NCI-H510A (cell line): Measurements from ENCODE around the gene DTHD1.

ENCODE experiments used
- DNase-seq: peaks from one replicate; lab custom pipeline; 2025; lab: John Stamatoyannopoulos, UW

DTHD1 gene

DNA sequence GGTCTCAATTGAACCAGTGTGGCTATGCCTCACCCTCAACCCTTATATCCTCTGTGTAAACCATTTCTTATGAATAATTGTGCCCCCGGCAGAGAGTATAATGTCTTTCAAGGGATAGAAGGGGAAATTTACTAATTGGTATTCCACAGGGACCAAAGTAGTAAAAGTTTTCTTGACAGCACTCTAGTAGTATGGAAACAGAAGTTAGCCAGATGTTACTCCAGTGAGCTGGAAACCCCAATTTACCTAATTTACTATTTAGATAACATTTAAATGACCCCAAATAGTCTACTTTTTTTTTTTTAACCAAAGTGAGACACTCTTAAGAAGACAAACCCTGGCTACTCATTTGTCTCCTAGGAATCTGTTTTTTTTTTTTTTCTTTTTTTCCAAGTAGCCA lies 32.3 kb downstream of the DTHD1 start:
- no peak for DNase-seq

DNA sequence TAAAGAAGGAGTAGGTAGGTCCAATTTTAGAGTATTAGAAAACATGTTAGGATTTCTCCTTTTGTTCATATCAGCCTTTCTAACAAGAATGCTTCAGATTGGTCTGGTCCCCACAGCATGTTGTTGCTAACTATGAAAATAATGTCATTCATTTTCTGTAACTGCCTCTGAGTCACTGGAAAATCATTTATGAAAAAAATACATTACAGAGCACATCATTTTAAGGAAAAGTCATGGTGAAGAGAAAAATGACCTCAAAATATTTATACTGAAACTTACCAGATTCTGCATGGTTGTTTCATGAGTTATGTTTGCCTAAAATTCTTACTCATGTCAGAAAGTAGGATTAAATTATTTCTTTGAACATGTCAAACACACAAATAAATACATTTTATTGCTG lies 35.2 kb downstream of the DTHD1 start:
- no peak for DNase-seq

DNA sequence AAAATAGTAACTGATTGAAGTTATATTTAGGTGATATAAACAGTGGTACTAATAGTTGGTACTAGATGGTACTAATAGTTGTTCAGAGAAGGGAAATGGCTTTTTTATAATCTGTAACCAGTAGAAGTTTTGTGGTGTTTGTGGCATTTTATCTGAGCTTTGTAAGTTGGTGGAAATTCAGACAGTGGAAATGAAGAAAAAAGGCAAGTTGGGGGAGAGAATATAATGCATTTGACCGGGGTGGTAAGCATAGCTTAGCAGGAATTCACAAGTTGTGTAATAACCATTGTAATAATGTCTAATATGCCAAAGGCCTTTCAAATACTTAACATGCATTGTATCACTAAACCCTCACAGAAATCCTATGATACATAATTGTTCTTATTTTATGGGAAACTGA lies 36.3 kb downstream of the DTHD1 start:
- DNase-seq = no peak

DNA sequence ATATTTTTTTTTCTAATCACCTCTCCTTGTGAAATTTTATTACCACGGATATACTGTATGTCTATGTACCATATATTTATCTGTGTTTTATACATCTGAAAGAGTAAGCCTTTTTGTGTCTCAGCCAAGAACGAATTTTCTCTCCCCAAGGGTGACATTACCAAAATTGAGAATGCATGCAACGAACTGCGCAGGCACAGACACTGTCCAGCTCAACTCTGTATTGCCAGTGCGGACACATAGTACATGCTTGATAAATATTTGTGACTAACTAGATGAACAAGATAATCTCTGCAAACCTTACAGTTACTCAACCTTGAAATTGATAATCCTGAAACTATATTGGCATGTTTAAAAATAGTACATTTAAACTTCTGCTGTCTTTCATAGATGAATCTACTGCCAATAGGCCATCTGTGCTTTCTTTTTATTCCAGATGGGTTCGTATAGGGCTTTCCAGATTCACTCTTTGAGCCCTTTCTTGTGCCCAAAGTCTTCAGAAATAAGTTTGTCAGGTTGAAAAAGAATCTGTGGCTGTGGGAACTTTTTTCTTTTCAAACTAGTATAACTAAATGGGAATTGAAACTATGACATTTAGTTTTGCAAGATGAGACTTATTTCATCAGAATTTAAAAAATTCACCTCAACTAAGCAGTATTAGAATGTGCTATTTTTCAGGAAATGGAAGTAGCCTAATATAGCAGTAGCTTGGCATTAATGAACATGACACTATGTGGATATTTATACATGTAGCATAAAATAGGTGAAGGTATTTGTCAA lies 38.9 kb downstream of the DTHD1 start:
- DNase-seq = no peak

DNA sequence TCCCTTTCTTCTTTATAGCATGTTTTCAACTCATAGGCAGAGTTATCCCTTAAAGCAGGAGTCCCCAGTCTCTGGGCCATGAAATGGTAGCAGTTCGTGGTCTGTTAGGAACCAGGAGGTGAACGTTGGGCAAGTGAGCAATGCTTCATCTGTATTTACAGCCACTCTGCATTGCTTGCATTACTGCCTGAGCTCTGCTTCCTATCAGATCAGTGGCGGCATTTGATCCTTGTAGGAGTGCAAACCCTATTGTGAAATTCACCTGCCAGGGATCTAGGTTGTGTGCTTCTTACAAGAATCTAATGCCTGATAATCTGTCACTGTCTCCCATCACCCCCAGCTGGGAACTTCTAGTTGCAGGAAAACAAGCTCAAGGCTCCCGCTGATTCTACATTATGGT lies 39.8 kb downstream of the DTHD1 start:
- no peak for DNase-seq

DNA sequence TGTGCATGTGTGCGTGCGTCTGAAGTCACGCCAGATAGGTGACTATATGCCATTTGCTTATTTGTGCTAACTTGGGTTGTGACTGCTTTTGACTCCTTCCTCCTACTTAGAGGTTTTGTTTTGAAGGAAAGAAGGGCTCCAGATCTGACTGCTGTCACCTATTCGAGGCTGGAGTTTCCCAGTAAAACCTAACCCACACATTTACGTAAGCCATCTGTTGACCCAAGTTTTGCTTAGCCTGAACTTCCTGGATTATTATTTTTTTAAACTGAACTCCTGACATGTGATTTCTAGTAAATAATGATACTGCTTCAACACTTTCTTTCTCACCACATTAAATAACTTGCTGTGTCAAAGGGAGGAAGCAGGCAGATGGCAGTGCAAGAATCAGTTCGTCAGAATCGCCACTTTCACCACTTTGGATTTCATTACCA lies 41.5 kb downstream of the DTHD1 start:
- no peak for DNase-seq

DNA sequence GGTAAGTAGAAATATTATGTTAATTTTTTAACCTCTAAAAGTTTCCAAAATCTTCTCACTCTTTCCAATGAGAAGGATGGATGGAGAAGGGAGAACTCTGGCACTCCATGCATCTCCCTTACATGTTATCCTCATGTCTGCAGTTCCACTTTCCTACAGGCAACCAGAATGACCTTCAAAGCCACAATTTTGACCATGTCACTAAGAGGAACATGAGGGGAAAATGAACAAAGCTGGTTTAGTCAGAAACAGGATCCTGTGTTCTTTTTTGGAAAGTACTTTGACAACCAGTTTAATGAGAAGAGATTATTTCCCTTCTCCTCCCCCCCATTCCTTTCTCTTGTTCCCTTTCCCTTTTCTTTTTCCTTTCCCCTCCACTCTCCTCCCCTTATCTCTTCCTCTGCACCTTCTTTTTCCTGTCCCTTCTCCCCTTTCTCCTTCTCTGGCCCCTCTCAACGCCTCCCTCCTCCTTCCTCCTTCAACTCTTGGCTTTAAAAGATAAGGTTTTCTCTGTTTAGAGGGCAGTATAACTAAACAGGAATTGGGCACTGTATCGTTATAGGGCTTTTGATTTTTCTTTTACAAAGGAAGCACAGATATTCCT lies 42.5 kb downstream of the DTHD1 start:
- no peak for DNase-seq

DNA sequence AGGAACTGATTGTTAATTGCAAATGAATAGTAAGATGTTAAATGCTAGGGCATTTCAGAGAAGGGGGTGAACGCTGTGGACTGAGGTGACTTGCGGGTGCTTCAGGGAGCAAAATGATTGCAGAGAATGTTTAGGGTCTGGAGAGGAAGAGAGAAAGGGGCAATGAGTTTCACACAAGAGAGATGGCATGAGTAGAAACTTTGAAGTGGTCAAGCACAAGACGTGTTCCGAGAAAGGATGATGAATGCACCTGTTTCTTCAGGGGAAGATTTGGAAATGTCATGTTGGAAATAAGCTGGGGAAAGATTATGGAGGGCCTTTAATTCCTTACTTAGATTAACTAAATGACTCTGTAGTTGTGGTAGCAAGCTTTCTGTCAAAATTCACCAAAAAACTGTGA lies 43.4 kb downstream of the DTHD1 start:
- DNase-seq = no peak

DNA sequence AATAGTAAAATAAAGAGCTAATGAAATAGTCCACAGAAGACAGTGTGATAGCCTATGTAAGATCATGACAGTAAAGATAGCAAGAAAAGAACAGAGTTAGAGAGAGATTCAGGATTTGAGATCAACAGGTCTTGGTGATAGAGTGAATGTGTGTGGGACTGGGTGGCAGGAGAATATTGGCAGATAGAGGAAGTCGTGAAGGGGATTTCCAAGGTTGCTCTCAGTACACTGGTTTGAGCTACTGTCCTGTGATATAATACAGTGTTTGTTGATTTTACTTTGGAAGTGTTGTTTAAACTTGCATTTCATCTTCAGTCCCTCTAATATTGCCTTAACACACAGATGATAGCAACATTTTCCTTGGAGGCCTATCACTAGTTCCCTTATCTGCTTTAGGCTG lies 44.1 kb downstream of the DTHD1 start:
- DNase-seq = no peak

DNA sequence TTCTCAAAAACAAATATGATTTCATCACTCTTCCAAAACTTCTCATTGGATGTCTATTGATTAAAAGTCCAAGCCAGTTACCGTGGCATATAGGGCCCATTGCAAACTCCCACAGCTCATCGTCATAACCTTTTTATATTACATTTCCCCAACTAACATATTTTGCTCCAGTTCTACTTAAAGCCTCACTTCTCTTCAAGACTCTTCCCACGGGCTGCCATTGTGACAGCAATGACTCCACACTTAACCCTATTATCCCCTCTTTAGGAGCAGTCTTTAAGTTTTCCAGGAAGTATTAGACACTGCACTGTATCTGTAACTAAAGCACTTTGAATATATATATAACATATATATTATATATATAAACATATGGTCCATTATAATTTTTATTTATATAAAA lies 44.5 kb downstream of the DTHD1 start:
- no peak for DNase-seq

DNA sequence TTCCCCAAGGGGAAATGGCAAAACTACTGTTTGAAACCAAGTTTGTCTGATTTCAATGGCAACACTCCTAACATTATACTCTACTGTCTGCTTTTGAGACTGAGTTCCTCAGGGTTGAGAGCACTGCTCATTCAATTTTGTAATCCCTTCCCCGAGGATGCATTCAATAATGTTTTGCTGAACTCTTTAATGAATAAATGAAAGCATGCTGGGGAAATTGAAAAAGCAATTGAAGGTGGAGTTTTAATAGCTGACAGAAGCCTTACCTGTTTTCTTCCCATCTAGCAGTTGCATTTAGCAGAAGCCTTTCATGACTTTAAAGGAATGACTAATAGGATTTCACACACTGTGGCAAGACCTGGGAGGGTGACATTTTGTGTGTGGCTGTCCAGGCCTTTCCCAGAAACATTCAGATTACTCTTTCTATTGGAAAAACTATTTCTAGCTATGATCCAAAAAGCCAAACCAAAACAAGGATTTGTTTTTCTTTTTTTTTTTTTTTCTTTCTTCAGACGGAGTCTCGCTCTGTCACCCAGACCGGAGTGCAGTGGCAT lies 45.1 kb downstream of the DTHD1 start:
- DNase-seq = no peak

DNA sequence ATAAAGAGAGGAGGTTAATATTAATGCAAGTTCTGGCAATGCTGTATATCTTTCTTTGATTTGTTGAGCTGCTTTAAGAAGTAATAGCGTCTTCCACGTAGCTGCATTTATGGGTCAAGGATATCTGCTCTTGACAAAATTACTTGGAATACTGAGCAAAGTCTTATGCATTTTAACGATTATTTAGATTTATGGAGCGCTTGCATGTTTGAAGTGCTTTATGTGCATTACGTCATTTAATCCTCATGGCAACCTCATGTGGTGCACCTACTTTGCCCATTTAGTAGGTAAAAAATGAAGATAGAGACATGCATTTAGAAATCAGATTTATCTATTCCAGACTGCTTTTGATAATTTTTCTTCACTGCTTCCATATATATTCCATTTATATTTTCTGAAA lies 46.0 kb downstream of the DTHD1 start:
- no peak for DNase-seq

DNA sequence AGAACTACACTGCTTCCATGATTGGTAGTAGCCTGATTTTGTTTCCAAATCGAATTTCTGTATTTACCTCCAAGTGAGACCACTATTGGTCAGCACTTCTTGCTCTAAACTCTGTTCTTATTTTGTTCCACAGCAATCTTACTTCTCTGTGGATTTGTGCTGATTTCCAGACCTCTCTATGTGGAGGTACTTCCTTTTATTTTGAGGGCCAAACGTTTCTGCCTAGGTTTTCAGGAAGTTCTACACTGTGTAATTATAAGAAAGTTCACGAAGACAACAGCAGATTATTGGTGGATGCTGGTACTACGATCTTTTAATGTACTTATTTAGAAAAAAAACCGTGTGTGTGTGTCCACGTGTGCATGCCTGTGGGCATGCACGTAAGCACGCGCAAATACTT lies 46.7 kb downstream of the DTHD1 start:
- DNase-seq = no peak

DNA sequence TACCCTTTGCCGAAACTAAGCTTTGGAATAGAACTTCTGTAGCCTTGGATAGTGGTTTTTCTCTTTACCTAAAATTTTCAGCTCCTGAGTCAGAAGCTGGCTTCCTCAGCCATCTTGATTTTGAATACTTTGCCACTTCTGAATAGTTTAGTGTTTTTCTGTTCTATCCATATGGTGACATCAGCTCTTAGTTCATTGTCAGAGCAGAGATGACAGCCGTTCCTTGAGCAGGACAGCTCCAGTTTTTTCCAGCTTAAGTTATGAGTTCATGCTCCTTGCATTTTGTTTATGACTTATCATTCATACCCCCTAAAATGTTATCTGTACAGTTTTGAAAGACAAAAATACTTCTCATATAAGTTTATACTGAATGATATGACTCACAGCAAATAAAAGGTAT lies 47.8 kb downstream of the DTHD1 start:
- DNase-seq = no peak

DNA sequence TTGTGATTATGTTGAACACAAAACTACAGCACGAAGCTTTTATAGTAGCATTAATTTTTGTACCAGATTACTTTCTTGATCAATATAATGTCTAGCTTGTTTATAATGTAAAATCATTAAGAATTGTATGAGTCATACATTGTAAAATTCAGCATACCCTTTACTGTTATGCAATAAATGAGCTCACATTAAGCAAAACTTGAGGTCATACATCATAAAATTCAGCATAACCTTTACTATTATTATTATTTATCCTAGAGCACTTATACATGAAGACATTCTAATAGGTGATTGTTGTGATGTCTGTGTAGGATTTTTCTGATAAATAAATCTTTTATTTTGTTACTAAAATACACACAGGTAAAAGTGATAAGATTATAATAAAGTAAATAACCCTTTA lies 49.4 kb downstream of the DTHD1 start:
- DNase-seq = no peak

DNA sequence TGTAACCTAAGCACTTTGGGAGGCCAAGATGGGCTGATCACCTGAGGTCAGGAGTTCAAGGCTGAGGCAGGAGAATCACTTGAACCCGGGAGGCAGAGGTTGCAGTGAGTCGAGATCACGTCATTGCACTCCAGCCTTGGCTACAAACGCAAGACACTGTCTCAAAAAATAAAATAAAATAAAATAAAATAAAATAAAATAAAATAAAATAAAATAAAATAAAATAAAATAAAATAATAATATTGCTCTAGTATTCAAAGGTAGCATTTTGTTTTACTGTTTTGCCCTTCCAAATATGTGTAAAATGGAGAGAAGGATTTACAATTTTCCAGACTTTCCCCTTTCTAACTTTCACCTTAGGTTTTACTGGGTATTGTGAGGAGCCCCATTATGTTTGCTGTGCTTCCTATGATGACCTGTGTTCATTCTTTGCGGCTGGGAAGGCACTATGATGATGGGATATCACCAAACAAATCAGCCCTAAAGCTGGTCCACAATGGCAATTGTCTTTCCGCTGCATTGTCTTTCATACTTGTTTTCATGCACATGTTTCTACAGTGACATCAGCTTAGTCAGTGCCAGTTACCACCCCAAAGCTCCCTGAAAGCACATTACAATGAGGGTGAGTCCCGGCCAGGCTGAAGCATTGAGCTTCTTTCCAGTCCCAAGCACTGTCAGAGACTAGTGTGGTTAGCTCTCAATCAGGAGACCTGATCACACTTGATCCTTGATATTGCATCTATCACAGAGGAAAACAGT lies 50.8 kb downstream of the DTHD1 start:
- DNase-seq = no peak

DNA sequence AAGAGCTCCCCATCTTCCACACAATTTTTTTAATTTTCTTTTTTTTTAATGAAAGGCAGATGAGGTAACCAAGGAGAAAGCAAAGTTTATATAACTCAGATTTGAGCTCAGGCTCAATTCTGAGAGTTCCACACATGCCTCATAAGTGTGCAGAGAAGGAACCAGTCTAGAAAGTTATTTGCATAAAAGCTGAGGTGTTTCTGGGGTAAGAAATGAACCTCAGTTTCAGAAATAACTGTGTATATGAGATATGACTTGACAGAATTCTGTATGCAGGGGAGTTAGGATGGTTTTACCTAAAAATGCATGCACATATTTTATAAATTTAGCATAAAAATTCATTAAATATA lies 51.3 kb downstream of the DTHD1 start:
- no peak for DNase-seq

DNA sequence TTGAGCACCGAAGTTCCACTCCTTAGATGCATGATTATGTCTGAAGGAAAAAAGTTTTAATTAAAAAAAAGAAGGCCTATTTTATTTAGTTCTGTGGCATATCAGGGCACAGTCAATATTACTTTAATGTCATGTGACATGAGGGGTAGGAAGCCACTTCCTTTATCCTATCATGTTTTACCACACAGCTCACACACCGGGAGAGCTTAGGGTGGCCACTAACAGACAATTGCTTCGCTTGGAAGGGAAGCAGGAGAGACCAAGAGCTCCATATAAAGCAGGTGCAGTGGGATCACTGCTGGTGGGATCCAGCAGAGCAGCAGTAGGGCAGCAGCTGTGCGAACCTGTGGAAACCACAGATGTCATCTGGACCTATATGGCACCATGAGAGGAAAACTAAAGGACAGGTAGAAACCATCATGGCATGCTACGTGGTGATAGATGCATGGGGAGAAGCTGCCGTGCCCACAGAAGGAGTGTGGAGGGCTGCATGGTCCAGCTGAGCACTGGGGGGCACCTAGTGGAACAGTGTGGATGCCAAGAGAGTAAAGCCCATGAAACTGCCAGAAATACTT lies 52.0 kb downstream of the DTHD1 start:
- DNase-seq = no peak

DNA sequence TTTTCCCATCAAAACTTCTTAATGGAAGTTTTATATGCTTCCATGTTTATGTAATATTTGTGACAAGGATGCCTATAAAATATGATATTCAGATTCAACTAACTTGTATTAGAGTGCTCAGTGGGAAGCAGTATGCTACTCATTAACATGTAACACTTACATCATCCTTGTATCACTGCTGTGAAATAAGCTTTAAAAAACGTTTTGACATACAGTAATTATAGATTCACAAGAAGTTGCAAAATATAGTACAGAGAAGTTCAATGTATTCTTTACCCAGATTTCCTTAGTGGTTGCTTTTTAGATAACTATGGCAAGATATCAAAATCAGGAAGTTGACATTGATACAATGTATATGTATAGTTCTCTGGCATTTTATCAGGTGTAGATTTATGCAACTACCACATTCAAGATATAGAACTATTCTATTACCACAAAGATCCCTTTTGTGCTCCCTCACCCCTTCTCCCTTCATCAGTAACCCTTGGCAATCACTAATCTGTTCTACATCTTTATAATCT lies 56.3 kb downstream of the DTHD1 start:
- DNase-seq = no peak

DNA sequence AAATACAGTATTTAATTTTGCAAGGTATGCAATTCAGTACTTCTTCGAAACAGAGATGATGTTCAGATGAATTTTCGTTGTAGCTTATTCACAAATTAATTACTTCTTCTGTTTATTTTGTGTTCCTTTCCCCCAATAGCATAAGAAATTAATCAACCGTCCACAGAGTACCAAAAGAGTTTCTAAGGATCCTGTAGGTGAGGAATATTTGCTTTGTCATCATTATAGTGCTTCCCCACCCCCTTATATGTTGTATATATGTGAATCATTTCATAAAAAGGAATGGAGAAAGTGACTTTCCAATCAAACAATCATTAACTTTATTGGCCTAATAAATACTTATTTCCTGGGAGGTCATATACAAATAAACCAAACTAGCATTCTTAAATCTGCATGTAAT lies 57.6 kb downstream of the DTHD1 start:
- DNase-seq = no peak

DNA sequence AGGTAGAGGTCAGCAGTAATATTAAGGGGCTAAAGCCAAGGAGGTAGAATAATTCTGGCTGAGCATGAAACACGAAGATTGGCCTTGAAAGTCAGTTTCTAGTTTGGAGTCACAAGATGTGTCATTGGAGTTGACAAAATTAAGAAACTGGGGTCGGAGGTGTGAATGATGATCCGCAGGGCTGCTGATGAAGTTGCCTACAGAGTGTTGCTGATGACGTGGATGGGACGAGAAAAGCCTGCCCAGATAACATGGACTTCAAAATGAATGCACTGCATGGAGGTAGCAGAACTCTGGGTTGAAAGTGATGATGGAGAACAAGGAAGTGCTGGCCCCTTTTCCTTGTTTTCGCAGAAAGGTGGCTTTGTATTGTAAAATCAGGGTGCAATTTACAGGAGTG lies 60.5 kb downstream of the DTHD1 start:
- DNase-seq = no peak

DNA sequence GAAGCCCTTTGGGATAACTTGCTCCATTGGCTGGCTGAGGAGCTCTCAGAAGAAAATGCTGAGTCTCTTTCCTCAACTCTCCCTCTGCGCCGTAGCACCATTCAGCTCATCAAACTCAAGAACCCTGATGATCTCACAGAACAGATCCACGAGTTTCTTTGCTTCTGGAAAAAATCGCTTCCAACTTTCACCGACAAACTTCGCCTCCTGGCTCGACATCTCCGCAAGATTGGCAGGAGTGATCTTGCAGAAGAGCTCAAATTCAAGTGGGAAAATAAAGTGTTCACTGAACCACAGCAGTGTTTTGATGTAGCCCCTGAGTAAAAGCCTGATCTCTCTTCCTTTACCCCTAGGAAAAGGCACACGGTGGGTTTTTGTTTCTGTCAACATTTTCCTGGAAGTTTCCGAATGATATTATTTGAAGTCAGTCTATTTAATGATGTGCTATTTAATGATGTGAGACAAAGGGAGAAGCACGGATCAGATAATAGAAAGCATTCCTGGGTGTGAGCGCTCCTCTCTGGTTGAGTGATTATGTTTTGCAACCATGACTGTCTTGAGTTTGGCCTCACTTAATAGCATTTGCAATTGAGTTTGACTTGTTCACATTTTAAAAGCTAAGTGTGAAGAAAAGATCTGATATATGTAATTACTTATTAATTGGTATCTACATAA lies 62.2 kb downstream of the DTHD1 start:
- DNase-seq = no peak
